DOHH2 (cell line): ENCODE data around the gene BRAP.
"Not testable (repeated sequence)": the region's sequence is repeated elsewhere in the genome, so short reads cannot be mapped to it uniquely, and the experiment has no call there.

ENCODE experiments used
- H3F3A ChIP-seq: fragments of 200-600 bp; sonication (generic), shearing (Covaris generic); 2 replicates; pipeline ENCODE4 v1.6.0; 2016; ENCODE audit warnings: antibody characterized with exemption, mild to moderate bottlenecking; ENCODE audit not compliant: control insufficient read depth, insufficient read depth
- H3K27ac ChIP-seq: fragments of 200-600 bp; sonication (generic); 2 replicates; pipeline ENCODE4 v1.5.1; 2014; ENCODE audit warnings: low read depth, mild to moderate bottlenecking, low read length, moderate library complexity
- H3K27me3 ChIP-seq: fragments of 200-600 bp; sonication (generic); 2 replicates; pipeline ENCODE4 v1.6.1; 2014; ENCODE audit warnings: mild to moderate bottlenecking, low read length, mixed read lengths; ENCODE audit not compliant: control insufficient read depth
- H3K36me3 ChIP-seq: fragments of 200-600 bp; sonication (generic); 2 replicates; pipeline ENCODE4 v1.6.1; 2014; ENCODE audit warnings: mild to moderate bottlenecking, low read length, moderate library complexity, mixed read lengths; ENCODE audit not compliant: control insufficient read depth
- H3K4me1 ChIP-seq: fragments of 200-600 bp; sonication (generic); 2 replicates; pipeline ENCODE4 v1.6.1; 2014; ENCODE audit warnings: mild to moderate bottlenecking, low read length, mixed read lengths; ENCODE audit not compliant: control insufficient read depth
- H3K4me2 ChIP-seq: fragments of 200-600 bp; sonication (generic); 2 replicates; pipeline ENCODE4 v1.6.0; 2014; ENCODE audit warnings: mild to moderate bottlenecking, low read length, moderate library complexity
- H3K4me3 ChIP-seq: fragments of 200-600 bp; sonication (generic); 2 replicates; pipeline ENCODE4 v1.5.1; 2014; ENCODE audit warnings: mild to moderate bottlenecking, low read length, mixed read lengths
- H3K79me2 ChIP-seq: fragments of 200-600 bp; sonication (generic); 2 replicates; pipeline ENCODE4 v1.6.1; 2014; ENCODE audit warnings: mild to moderate bottlenecking, low read length, mixed read lengths; ENCODE audit not compliant: control insufficient read depth
- H3K9me2 ChIP-seq: fragments of 200-600 bp; sonication (generic); replicated peaks from 2 replicates; pipeline ENCODE4 v1.6.1; 2014; ENCODE audit warnings: mild to moderate bottlenecking, low read length, mixed read lengths; ENCODE audit not compliant: control insufficient read depth
- H3K9me3 ChIP-seq: fragments of 200-600 bp; sonication (generic); 2 replicates; pipeline ENCODE4 v1.6.1; 2014; ENCODE audit warnings: antibody characterized with exemption, low read length, mixed read lengths; ENCODE audit not compliant: control insufficient read depth, insufficient read depth
- H4K20me1 ChIP-seq: fragments of 200-600 bp; sonication (generic); 2 replicates; pipeline ENCODE4 v1.6.0; 2014; ENCODE audit warnings: low read depth, mild to moderate bottlenecking, antibody characterized with exemption, low read length, moderate library complexity; ENCODE audit not compliant: control insufficient read depth, insufficient read depth
- EZH2phosphoT487 ChIP-seq: fragments of 200-600 bp; sonication (generic); IDR thresholded peaks from 2 replicates; pipeline ENCODE4 v1.6.1; 2017; ENCODE audit warnings: borderline replicate concordance, mild to moderate bottlenecking, antibody characterized with exemption, low read length, moderate library complexity, mixed read lengths
- TF ChIP-seq, protein P1 (sequence below): fragments of 200-600 bp; sonication (generic); IDR thresholded peaks from one replicate; pipeline ENCODE4 v1.5.1; 2014; ENCODE audit warnings: antibody characterized with exemption, mild to moderate bottlenecking, low read depth, low read length; ENCODE audit not compliant: poor library complexity, severe bottlenecking

BRAP gene

DNA sequence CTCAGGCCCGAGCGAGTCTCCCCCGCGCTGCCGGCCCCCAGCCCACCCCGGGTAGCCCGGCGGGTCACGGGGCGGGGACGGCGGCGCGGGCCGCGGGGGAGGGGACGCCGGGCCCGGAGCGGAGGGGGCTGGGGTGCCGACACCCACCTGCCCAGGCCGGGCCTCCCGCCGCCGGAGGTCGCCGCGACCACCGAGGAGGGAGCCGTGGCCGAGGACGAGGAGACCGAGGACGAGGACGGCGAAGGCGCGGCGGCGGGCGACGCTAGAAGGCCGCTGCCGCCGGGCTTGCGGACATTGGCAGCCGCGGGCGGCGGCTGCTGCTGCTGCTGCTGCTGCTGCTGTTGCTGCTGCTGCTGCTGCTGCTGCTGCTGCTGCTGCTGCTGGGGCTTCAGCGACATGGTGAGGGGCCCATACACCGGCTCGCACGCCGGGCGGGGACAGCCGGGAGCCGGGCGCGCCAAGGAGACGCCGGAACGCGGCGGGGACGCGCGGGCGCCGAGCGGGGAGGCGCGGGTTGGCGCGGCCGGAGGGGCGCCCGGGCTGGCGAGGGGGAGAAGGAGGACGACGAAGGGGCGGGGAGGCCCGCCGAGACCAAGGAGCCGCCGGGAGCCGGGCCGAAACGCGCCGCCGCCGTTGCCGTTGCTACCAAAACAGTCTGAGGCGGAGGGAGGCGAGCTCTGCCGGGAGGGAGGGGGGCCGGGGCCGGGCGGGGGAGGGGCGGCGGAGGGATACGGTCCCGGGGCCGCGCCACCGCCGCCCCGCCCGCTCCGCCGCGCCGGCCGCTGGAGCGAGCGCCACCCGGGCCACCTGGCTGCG lies 86.9 kb downstream of the BRAP start, which contains the start of gene ATXN2:
TSS of gene ATXN2 (minus strand) at position 679 of the 816 bp plus-strand sequence. CDS start at position 398, 281 bp downstream.
- Histone ChIP-seq H4K20me1 (peaks cover 8% of the 10 kb centered on the region; the same call in 1 of the 2 replicates), H3K79me2 (peaks cover 63% of the 10 kb centered on the region), H3K27ac (peak within 1 kb of the TSS; percentile 66), H3K4me2 (peak within 1 kb of the TSS; percentile 97), H3F3A (no peaks in the 10 kb centered on the region), H3K36me3 (peaks cover 18% of the 10 kb centered on the region), H3K9me2 (no peaks in the 10 kb centered on the region), H3K9me3 (no peaks in the 10 kb centered on the region), H3K4me1 (peaks cover 30% of the 10 kb centered on the region), H3K4me3 (peak within 1 kb of the TSS; percentile 82), H3K27me3 (no peaks in the 10 kb centered on the region)
- TF ChIP-seq EZH2phosphoT487, result no peak
- TF ChIP-seq, protein P1, sequence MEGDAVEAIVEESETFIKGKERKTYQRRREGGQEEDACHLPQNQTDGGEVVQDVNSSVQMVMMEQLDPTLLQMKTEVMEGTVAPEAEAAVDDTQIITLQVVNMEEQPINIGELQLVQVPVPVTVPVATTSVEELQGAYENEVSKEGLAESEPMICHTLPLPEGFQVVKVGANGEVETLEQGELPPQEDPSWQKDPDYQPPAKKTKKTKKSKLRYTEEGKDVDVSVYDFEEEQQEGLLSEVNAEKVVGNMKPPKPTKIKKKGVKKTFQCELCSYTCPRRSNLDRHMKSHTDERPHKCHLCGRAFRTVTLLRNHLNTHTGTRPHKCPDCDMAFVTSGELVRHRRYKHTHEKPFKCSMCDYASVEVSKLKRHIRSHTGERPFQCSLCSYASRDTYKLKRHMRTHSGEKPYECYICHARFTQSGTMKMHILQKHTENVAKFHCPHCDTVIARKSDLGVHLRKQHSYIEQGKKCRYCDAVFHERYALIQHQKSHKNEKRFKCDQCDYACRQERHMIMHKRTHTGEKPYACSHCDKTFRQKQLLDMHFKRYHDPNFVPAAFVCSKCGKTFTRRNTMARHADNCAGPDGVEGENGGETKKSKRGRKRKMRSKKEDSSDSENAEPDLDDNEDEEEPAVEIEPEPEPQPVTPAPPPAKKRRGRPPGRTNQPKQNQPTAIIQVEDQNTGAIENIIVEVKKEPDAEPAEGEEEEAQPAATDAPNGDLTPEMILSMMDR, result no peak

DNA sequence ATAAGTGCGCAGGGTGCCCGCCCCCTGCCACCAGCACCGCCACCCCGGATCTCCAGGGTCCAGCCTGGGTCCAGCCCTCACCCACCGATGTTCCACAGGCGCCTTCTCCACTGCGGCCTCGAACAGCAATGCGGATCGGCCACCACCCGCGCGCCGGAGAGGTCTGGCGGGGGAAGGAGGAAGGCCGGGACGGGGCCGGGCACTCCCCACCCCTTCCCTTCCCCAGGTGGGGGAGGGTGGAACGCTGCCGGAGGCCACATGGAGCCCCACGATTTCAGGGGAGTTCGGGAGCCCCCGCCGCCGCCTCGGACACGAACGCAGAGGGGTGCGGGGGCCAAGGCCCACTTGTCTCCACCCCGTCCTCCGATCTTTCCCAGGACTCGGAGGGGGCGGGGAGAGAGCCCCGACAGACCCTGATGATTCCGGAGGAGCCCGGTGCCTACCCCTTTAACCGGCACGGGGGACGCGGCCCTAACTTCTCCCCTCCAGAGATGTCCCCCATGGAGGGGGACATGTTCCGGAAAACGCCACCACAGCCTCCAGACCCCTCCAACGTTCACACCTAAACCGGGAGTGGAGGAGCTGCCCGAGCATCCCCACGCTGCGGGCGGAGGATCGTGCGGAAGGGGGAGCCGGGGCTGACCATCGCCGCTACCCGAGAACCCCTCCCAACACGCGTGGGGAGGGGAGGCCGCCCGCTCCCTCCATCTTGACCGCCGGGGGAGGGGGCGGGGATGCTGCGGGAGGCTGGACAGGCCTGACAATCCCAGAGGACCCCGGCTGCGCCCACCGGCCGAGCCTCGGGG lies 87.7 kb downstream of the BRAP start:
- no peaks in the 10 kb centered on the region for H3K9me3 ChIP-seq
- H3F3A ChIP-seq, result no peaks in the 10 kb centered on the region
- peak overlapping the region; percentile 91 for H3K4me2 ChIP-seq
- H4K20me1 ChIP-seq, result peaks cover 8% of the 10 kb centered on the region; the same call in 1 of the 2 replicates
- peaks cover 30% of the 10 kb centered on the region for H3K4me1 ChIP-seq
- peaks cover 18% of the 10 kb centered on the region for H3K36me3 ChIP-seq
- no peaks in the 10 kb centered on the region for H3K27me3 ChIP-seq
- peaks cover 71% of the 10 kb centered on the region for H3K79me2 ChIP-seq
- peak overlapping the region; percentile 51 for H3K27ac ChIP-seq
- TF ChIP-seq EZH2phosphoT487, result no peak
- TF ChIP-seq, protein P1, result no peak
- H3K4me3 ChIP-seq, result peak overlapping the region; percentile 82
- no peaks in the 10 kb centered on the region for H3K9me2 ChIP-seq

GRCh38 chr12:111596985-111597830 lies 88.5 kb downstream of the BRAP start:
- Histone ChIP-seq H3K27ac (peak overlapping the region; percentile 51), H3K4me3 (peak overlapping the region; percentile 82), H4K20me1 (peaks cover 8% of the 10 kb centered on the region; the same call in 1 of the 2 replicates), H3K4me1 (peaks cover 30% of the 10 kb centered on the region), H3K27me3 (no peaks in the 10 kb centered on the region), H3K9me2 (no peaks in the 10 kb centered on the region), H3F3A (no peaks in the 10 kb centered on the region), H3K4me2 (peak overlapping the region; percentile 91), H3K9me3 (no peaks in the 10 kb centered on the region), H3K79me2 (peaks cover 78% of the 10 kb centered on the region), H3K36me3 (peaks cover 18% of the 10 kb centered on the region)
- TF ChIP-seq, protein P1, result no peak
- TF ChIP-seq EZH2phosphoT487, result no peak

- not testable (repeated sequence) for H3F3A ChIP-seq, H3K27me3 ChIP-seq, H4K20me1 ChIP-seq, H3K27ac ChIP-seq, H3K4me3 ChIP-seq, H3K9me2 ChIP-seq, H3K9me3 ChIP-seq
- Histone ChIP-seq H3K4me1 (peaks cover 27% of the 10 kb centered on the region), H3K79me2 (peaks cover 95% of the 10 kb centered on the region), H3K36me3 (peaks cover 18% of the 10 kb centered on the region), H3K4me2 (peak overlapping the region; percentile 91; the same call in 1 of the 2 replicates)
Measured at GRCh38 chr12:111595341-111595835, 90.4 kb downstream of the BRAP start.
